Epithelial cell of esophagus (primary cell): ENCODE results near the gene SEMA4D.

ENCODE experiments used
- DNase-seq: peaks from one replicate; pipeline ENCODE4 v3.0.0; 2010; ENCODE audit warnings: low read depth
- H3K4me3 ChIP-seq: 2 replicates; pipeline ENCODE4 v1.5.1; 2011; ENCODE audit warnings: mild to moderate bottlenecking, low read length, control low read depth
- TF ChIP-seq, protein P1 (sequence below): IDR thresholded peaks from 2 replicates; pipeline ENCODE4 v1.5.1; 2011; ENCODE audit warnings: low read depth, mild to moderate bottlenecking, low read length, control low read depth, inconsistent platforms; ENCODE audit not compliant: insufficient read depth; ENCODE audit errors: missing control alignments

Gene SEMA4D

GRCh38 chr9:89425921-89426383 lies 72.0 kb downstream of the SEMA4D start:
- H3K4me3 ChIP-seq: no peak overlapping the region
- no peak for DNase-seq
- TF ChIP-seq, protein P1, sequence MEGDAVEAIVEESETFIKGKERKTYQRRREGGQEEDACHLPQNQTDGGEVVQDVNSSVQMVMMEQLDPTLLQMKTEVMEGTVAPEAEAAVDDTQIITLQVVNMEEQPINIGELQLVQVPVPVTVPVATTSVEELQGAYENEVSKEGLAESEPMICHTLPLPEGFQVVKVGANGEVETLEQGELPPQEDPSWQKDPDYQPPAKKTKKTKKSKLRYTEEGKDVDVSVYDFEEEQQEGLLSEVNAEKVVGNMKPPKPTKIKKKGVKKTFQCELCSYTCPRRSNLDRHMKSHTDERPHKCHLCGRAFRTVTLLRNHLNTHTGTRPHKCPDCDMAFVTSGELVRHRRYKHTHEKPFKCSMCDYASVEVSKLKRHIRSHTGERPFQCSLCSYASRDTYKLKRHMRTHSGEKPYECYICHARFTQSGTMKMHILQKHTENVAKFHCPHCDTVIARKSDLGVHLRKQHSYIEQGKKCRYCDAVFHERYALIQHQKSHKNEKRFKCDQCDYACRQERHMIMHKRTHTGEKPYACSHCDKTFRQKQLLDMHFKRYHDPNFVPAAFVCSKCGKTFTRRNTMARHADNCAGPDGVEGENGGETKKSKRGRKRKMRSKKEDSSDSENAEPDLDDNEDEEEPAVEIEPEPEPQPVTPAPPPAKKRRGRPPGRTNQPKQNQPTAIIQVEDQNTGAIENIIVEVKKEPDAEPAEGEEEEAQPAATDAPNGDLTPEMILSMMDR: no peak

GRCh38 chr9:89425024-89425805 lies 72.7 kb downstream of the SEMA4D start:
- TF ChIP-seq, protein P1: no peak
- H3K4me3 ChIP-seq: no peak overlapping the region
- no peak for DNase-seq

GRCh38 chr9:89422151-89422975 lies 75.5 kb downstream of the SEMA4D start:
- H3K4me3 ChIP-seq: no peak overlapping the region
- TF ChIP-seq, protein P1: no peak
- DNase-seq: peak; percentile 9

DNA sequence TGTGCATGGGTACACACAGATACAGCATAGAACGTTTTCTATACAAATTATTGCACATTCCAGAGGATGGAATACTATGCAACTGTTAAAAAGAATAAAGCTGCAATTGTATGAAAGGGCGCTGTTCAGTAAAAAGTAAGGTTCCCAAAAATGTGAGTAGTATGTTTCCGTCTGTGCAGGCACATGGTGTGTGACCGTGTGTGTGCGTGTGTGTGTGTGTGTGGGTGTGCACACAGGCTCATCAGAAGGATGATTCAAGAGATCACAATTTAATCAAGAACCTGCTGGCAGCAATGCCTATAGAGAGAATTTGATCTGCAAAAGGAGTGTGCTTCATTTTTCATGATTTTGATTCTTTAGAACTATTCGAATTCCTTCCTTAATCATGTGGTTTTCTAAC lies 76.3 kb downstream of the SEMA4D start:
- DNase-seq: no peak
- H3K4me3 ChIP-seq: no peak overlapping the region
- TF ChIP-seq, protein P1: no peak

- TF ChIP-seq, protein P1: no peak
- H3K4me3 ChIP-seq: no peak overlapping the region
- no peak for DNase-seq
Measured at GRCh38 chr9:89420397-89421178, 77.3 kb downstream of the SEMA4D start.

- no peak for DNase-seq
- no peak overlapping the region for H3K4me3 ChIP-seq
- TF ChIP-seq, protein P1: no peak
Measured at GRCh38 chr9:89419978-89420394, 77.9 kb downstream of the SEMA4D start.
